ENCODE results near the gene BCL2L2. TPM values are rescaled to one million over a fixed set of nuclear protein-coding genes. Genes with fewer than 3 reads are reported as not detected.
A peak's percentile ranks its signal among the peaks of the same experiment; 100 is the strongest.
"Not testable (repeated sequence)": the region's sequence is repeated elsewhere in the genome, so short reads cannot be mapped to it uniquely, and the experiment has no call there.

BCL2L2 gene, protein sequence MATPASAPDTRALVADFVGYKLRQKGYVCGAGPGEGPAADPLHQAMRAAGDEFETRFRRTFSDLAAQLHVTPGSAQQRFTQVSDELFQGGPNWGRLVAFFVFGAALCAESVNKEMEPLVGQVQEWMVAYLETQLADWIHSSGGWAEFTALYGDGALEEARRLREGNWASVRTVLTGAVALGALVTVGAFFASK
- total RNA-seq (2014; rRNA removed; shearing (Covaris generic)) = 9.5 and 17.1 TPM in 2 replicates

DNA sequence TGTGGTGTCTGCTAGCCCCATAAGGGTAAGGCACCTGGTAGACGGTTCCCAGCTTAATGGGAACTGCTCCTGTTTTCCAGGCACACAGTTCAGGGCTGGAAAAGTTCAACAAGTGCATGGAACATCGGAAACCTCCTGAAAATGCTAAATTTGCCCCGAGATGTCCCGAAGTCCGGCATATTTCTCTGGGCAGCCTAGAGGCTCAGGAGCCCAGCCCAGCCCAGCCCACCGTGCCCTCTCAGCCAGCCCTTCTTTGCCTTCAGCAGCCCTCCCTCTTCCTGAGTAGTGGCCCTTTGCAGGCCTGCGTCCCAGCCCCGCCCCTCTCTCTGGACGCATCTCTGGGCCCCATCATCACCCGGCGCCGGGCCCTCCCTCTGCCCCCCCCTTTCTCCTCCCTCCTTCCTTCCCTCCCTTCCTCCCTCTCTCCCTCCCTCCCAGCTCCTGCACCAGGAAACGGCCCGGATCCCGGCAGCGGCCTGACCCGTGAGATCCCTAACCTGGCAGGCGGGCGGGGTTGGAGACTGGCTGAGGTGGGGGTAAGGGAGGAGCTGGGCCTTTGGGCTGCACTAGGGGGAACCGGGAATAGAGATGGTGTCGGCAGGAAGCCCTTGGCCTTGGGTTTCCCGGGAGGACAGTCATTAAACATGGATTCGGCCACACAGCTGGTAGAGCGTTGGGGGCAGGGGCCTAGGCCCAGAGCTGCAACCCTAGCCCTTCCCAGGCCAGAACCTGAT lies at the start of gene BCL2L2:
BCL2L2 (plus strand) TSS at position 422 of the 734 bp plus-strand sequence. CDS start 935 bp downstream, outside the sequence.
- peak; percentile 89 for DNase-seq (ENCODE audit: low read depth)

DNA sequence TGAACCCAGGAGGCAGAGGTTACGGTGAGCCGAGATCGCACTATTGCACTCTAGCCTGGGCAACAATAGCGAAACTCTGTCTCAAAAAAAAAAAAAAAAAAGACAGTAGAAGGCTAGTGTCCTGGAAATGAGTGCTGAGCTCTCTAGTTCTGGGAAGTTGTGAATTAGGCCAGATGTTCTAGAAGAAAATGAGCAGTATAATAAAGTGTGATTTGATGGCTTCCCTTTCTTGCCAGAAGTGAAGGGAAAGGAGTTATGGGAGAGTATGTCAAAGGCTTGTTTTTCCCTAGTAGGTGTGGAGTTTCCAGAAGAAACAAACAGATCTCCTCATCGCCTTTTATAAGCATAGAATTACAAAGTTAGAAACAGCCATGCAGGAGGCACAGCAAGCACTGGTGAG lies 48.4 kb upstream of the BCL2L2 start:
- no peak for DNase-seq (ENCODE audit: low read depth)

DNA sequence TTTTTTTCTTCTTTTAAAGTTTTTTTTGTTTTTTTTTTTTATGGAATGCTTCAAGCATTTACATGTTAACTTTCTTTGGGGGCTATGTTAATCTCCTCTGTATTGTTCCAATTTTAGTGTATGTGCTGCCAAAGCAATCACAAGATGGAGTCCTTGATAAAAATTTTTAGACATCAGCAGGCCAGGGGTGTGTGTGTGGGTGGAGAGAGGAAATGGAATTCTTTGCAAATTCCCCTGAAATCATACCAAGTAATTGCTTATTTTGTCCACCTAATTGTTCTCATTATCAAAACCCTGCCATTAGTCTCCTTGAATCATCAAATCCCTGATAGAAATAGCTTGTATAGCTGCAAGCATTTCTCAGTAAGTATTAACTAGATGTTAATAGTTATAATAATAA lies 47.2 kb upstream of the BCL2L2 start:
- DNase-seq (ENCODE audit: low read depth) = no peak

DNA sequence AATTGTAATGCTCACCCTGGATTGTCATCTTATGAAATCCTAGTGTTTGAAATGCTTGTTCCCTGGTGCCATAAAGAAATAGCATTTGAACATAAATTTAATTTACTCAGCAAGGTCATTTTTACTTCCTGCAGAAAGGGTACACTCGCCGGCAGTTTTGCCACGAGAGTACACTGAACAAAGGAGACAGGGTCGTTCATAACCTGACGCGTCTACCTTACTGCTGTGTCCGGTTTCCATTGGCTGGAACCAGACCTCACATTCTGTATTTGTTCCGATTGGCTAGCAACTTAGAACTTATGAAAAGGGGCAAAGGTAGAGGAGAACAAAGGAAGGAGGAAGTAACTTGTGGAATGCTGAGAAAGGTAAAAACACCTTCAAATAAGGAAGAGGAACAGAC lies 45.8 kb upstream of the BCL2L2 start:
- DNase-seq (ENCODE audit: low read depth) = not testable (repeated sequence)

DNA sequence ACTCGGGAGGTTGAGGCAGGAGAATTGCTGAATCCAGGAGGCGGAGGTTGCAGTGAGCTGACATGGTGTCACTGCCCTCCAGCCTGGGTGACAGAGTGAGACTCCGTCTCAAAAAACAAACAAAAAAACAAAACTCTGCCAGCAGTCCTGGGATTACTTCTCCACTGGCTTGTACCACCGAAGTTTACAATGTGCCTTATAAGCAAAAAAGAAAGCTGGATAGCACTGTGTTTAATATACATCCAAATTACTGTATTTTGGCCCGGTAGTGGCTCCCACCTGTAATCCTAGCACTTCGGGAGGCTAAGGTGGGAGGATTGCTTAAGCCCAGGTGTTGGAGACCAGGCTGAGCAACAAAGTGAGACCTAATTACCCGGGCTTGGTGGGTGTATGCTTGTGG lies 37.4 kb upstream of the BCL2L2 start:
- no peak for DNase-seq (ENCODE audit: low read depth)

DNA sequence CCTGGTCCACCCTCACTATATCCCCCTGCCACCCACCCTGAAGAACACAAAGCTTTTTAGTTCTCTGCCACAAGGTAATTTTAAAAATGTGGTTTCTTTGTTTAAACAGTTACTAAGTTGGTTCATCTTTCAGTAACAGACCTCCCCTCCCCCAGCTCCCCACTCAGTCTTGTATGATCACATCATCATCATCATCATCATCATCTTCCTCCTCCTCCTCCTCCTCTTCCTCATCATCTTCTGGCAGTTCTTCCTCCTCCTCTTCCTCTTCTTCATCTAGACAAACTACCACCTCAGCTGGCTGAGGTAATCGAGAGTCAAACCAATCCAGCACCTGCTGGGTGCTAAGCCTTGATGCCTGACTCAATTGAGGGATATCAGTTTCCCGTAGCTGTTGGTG lies 31.2 kb upstream of the BCL2L2 start:
- no peak for DNase-seq (ENCODE audit: low read depth)

DNA sequence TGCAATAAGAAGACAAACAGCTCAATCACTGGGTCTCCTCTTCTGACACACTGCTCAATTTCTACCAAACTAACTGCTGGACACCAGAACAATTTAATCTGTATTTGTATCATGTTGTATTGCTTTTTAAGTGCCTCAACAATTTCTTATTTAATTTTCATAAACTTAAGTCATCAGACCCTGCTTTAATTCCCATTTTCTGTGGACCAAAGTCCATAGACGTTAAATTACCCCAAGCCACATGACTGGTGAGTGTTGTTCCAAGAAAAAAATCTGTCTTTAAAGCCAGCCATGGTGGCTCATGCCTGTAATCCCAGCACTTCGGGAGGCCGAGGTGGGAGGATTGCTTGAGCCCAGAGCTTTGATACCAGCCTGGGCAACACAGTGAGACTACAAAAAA lies 29.4 kb upstream of the BCL2L2 start:
- DNase-seq (ENCODE audit: low read depth) = no peak

DNA sequence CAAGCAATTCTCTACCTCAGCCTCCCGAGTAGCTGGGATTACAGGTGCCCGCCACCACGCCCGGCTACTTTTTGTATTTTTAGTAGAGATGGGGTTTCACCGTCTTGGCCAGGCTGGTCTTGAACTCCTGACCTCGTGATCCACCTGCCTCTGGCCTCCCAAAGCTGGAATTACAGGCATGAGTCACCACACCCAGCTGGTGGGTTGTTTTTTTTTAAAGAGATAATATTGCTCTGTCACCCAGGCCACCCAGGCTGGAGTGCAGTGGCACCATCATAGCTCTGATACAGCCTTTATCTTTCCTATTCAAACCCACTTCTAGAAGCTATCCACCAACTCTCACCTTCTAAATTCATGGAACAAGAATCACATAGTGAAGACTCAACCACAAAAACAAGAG lies 28.7 kb upstream of the BCL2L2 start:
- DNase-seq (ENCODE audit: low read depth) = peak; percentile 17

DNA sequence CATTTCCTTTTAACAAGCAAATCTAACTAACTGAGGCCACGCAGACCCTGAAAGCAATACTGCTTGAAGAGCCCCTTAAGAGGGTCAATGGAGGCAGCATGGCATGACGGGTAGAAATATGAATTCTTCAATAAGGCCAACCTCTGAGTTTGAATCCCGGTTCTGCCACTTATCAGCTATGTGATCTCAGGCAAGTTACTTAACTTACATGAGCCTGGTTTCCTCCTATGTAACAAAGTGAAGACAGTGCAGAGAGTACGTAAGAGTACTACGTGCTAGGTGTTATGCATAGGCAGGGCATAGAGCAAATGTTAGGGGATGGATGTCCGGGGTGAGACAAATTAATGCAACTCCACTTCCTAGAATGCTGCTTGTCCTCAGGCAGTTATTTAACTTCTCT lies 25.4 kb upstream of the BCL2L2 start:
- no peak for DNase-seq (ENCODE audit: low read depth)

DNA sequence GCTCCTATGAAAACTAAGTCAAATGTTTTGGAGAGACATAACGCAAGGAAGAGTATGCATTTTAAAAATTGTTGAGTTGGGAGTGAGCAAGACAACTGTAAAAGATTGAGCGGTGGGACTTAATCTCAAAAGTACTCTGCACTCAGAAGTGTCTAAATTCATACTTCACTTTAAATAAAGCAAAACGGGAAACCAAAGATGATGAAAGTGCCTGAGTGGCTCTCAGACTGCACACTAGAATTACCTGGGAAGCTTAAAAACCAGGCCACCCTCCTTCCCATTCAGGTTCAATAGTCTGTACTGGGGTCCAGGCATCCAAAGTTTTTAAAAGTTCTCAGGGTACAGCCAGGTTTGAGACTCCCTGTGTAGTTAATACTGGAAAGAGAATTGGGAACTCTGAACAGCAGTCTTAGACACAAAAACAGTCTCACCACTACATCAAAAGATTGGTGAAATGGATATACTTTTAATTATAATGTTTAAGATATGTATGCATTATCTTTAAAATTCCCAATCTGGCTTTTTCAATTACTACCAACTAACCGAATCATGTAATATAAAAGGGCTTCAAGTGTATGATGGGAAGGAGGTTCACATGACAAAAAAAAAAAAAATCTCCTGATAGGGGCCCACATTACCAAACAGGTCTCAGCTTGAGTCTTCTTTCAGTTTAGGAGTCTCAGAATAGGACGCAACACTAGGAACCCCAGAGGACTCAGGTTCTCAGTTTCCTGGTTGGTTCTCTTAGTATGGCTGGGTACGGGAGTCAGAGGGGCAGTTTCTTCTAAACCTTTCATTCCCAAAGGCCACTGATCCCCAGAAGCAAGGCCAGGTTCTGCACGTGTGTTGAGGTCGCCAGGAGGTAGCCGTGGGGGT lies 21.7 kb upstream of the BCL2L2 start:
- DNase-seq (ENCODE audit: low read depth) = no peak

DNA sequence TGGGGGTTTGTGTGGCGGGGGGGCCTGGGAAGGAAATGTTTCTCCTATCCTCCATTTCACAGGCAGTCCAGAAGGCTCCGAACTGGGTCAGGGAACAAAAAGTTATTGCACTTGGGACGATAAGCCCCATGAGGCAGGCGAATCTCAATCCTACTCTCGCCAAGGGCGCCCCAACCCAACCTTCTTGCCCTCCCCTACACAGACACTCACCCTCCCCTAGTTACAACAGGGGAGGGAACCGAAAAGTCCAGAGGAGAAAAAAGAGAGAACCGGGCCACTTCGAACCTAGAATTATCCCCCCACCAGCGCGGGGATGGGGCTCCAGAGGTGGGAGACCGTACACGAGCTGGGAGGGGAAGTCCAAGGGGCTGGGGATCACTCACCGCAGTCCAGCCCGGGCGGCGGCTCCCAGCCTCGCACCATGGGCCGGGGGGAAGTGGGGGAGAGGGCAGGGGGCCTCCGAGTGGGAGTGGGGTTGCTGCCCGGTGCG lies 21.1 kb upstream of the BCL2L2 start:
- DNase-seq (ENCODE audit: low read depth) = peak; percentile 12

DNA sequence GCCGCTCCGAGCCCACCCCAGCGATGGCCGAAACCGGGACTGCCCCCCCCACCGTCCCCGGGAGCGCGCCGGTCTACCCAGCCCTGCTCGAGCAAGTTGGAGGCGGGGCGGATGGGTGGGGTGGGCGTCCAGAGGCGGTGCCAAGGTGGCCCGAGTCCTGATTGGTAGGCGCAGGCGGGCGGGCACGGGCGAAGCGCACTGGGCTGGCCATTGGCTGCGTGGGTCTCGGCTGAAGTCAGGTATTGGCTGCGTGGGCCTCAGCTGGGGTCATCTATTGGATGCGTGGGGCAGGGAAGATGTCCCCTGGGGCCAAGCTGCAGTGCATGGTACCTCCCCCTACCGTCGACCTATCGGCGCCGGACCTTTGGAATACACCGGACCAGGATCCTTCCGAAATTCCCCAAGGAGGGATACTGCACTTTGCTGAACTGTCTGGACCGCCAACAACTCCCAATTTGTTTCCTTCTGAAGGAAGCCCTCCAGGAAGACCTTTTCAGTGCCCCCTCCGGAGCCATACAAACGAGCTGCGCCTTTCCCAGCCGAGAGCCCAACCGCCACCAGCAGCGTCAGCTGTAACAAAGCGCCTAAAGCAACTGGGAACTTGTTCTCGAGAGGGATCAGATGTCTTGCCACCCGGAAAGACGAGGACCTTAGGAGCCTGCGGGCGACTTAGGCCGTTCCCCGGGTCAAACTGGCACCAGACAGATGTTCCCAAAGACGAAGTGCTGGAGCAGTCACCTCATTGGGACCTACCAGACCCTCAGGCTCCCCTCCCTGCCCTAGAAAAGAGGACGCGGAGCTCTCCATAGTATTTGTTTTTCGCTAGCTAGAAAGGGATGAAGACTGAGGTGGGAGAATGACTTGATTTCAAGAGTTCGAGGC lies 20.4 kb upstream of the BCL2L2 start, which contains the start of gene HOMEZ:
HOMEZ (minus strand) TSS at position 113 of the 882 bp plus-strand sequence. CDS start 180 bp downstream, outside the sequence.
- peak; percentile 97 for DNase-seq (ENCODE audit: low read depth)

DNA sequence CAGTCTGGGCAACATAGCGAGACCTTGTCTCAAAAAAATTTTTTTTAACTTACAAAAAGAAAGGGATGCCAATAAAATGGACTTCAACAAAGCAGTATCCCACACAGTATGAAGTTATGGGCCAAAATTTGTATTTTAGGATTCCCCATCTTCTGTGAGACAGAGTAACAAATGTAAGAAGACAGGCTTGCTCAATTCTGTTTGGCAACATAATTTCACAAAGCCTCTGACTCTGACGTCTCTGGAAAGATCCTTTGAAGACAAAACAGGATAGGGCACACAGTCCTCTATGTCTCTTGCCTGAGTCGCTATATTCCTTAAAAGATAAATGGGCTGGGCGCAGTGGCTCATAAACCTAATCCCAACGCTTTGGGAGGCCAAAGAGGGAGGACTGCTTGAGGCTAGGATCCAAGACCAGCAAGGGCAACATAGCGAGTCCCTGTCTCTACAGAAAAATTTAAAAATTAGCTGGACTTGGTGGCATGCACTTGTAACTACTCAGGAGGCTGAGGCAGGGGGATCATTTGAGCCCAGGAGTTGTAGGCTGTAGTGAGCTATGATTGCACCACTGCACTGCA lies 19.6 kb upstream of the BCL2L2 start:
- DNase-seq (ENCODE audit: low read depth) = no peak

DNA sequence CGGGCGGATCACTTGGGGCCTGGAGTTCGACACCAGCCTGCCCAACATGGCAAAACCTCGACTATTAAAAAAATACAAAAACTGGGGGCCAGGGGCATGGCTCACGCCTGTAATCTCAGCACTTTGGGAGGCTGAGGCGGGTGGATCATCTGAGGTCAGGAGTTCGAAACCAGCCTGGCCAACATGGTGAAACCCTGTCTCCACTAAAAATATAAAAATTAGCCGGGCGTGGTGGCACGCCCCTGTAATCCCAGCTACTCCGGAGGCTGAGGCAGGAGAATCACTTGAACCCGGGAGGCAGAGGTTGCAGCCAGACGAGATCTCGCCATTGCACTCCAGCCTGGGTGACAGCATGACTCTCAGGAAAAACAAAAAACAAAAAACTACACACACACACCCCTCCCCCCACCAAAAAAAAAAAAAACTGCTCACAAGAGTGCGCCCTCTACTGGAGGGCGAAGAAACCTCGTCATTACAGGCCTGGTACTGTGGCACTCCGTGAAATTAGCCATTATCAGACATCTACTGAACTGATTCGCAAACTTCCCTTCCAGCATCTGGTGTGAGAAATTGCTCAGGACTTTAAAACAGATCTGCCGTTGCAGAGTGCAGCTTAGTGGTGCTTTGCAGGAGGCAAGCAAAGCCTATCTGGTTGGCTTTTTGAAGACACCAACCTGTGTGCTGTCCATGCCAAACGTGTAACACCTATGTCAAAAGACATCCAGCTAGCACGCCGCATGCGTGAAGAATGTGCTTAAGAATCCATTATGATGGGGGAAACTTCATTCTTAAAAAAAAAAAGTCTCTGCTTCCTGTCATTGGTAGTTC lies 11.7 kb upstream of the BCL2L2 start:
- DNase-seq (ENCODE audit: low read depth) = peak; percentile 53

DNA sequence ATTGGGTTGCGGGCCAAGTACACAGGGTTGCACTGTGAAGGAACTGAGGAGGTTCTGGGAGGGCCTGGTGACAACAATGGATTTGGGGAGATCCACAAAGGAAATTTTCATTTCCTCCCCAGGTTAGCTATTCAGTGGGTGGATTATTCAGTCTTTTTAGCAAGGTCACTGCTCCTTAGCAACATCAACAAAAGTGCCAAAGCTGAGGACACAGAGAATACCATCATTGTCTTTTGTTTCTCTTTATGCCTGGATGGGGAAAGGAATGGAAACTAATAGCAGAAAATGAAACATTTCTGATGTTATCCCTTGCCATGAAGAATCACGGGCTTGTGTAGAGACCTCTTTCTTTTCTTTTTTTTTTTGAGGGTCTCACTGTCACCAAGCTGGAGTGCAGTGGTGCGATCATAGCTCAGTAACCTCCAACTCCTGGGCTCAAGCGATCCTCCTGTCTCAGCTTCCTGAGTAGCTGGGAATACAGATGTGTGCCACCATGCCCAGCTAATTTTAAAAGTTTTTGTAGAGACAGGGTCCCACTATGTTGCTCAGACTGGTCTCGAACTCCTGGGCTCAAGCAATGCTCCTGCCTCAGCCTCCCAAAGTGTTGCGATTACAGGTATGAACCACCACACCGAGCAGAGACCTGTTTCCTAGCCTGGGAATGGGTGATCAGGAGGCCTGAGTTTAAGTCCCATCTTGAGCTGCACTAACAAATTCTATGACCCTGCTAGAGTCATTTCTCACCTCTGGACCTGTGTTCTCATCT lies 10.4 kb upstream of the BCL2L2 start:
- DNase-seq (ENCODE audit: low read depth) = no peak

DNA sequence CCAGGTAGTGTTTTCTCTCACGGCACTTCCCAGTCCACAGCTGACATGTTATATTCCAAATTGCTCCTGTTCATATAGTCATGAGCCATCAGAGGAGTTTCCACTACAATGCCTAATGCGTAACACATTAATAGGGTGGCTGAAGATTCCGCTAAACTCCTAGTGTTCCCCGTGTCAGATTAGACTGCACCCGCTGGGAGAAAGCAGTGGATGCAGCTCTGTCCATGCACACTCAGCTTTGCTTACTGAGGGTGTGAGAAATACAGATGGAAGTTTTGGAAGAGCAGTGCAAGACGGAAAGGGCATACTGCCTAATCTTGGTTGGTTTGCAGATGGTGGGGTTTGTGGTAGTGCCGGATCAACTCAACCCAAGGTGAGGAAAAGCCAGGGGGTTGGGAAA lies 9.5 kb upstream of the BCL2L2 start:
- DNase-seq (ENCODE audit: low read depth) = no peak

DNA sequence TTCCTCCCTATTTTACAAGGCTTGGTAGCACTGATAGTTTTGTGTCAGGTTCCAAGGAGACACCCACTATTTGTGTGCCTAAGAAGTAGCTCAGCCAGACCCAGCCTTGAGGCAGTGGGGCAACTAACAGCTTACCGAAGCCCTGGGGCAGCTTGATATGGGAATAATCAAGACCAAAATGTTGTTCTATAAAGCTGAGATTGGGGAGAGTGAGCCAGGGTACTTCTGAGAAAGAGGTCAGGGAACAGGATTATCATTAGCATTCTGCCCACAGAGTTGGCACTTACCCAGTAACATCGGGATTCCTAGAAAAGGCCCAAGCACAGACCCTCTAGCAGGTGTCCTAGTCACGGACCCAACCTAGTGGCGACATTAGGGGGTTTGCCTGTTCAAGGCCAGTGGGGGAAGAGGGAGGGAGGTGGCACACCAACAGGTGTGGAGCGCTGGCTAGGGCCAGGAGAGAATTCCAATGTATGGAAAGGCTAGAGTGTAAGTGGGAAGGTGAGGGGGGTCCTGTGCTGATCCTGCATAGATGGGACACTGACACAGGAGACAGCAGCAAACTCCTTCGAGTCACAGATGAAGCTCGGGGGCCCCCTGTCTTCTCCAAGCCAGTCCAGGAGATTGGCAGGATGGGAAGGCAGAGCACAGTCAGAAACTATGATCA lies 8.9 kb upstream of the BCL2L2 start:
- no peak for DNase-seq (ENCODE audit: low read depth)

DNA sequence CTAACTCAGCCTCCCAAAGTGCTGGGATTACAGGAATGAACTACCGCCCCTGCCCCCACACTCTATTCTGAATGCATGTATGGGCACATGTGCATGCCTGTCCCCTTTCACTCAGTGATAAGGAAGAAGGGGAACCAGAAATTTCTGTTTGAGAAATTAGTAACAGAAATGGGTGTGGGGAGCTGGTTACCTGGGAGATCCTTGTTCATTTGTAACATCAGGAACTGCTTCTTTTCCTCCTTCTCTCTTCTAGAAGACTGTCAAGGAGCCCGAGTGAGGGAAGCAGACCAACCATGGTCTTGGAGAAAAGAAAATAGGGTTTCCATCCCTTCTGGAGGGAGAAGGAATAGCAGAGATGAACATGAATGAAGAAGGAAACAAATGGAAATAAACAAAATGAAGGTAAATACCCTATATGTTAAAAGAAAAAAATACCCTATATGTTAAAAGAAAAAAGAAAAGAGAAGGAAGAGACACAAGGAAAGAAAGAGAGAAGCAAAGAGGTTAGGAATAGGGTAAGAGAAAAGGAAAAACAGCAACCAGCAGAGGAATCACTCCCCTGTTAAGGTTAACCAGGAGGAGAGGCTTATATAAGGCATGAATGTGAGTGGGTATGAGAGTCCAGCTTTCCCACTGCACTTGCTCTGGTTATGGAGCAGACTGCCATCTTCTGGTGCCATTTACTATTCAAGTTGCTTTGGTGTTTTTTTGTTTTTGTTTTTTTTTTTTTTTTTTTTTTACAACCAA lies 7.2 kb upstream of the BCL2L2 start:
- DNase-seq (ENCODE audit: low read depth) = peak; percentile 58
